H4 (cell line): Measurements from ENCODE around the gene PDE6A. TPM values are rescaled to one million over a fixed set of nuclear protein-coding genes. Genes with fewer than 3 reads are reported as not detected.

ENCODE experiments used
- DNase-seq: peaks from one replicate; pipeline ENCODE4 v3.0.0-alpha.2; 2015; ENCODE audit warnings: low spot score
- total RNA-seq: library from RNA; depleted of rRNA; stranded (reverse); fragments of >200 nt; shearing (Covaris generic); gene quantifications from 2 replicates; pipeline ENCODE4 v1.2.3, GENCODE V29; 2014; rRNA removed

The PDE6A gene
- 0.02 TPM in 1 of 2 replicates, not detected in the other for total RNA-seq

DNA sequence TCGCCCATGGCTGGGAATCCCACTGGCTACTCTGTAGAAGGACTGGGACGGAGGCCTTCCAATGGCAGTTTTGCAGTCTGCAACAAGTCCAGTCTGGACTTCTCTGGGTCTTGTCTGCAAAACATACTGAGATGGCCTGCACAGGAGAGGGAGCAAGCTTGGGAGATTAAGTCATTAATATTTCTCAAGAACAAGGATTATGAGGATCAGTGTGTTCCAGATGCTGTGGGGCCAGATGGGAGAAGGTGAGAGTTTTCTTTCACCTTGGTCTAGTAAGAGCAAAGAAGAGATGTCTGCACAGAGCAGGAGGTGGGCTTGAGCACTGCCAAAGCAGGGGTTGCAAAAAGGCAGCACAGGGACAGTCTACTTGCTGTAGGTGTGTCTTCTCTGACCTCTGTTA, at the start of gene PDE6A:
Gene PDE6A, minus strand, starts transcription at position 128 of the 400 bp plus-strand sequence. Its CDS starts 120 bp downstream, at position 8.
- no peak for DNase-seq

DNA sequence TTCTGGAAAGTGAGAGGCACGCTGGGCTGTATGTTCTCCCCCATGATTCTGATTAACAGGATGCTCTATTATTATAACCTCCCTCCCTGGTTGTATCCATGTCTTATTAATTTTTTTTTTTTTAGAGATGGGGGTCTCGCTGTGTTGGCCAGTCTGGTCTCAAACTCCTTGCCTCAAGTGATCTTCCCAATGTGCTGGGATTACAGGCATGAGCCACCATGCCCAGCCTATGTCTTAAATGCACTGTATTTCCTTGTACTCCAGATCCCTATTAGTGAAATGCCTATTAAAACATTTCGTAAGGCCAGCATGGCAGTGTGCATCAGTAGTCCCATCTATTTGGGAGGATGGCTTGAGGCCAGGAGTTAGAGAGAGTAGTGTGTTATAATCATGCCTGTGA, 48.9 kb upstream of the PDE6A start:
- DNase-seq = no peak

DNA sequence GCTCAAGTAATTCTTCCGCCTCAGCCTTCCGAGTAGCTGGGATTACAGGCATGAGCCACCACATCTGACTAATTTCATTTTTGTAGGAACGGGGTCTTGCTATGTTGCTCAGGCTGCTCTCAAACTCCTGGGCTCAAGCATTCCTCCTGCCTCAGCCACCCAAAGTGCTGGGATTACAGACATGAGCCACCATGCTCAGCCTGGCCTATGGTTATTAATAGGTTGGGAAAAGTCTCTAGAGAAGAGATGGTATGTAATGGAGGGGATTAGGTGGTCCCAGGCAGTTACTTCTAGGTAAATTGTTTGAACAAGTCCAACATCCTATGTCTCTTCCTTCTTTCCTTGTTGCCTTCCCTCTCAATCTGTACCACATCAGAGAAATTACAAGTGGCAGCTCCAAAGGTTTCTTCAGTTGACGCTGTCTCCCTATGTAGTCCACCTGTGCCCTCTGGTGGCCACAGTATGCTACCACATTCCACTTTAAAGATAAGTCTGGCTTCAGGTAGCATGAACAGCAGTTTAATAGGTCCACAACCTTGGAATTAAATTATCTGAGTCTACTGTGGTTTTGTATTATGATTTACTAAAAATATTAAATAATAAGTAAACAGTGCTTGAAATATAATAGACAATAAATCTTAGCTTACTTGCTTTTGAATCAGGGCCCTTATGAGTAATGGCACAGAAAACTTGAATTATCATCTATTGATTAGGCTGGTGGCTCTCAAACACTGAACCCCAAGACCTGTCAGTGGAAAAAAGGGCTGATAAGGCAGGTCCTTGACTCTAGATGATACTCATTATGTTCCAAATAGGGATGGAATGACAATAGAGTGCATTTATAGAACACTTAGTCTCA, 46.2 kb upstream of the PDE6A start:
- DNase-seq = peak; percentile 72

DNA sequence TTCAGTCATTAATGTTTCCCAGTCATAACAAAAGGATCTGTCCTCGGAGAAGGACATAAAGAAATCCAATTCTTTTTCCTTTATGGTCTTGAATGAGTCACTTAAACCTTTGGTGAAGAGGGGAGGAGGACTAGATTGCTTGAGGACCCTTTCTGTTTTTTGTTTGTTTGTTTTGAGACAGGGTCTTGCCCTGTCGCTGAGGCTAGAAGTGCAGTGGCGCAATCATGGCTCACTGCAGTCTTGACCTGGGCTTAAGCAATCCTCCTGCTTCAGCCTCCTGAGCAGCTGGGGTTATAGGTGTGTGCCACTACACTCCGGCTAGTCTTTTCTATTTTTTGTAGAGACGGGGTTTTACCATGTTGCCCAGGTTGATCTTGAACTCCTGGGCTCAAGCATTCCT, 43.5 kb upstream of the PDE6A start:
- DNase-seq = no peak

DNA sequence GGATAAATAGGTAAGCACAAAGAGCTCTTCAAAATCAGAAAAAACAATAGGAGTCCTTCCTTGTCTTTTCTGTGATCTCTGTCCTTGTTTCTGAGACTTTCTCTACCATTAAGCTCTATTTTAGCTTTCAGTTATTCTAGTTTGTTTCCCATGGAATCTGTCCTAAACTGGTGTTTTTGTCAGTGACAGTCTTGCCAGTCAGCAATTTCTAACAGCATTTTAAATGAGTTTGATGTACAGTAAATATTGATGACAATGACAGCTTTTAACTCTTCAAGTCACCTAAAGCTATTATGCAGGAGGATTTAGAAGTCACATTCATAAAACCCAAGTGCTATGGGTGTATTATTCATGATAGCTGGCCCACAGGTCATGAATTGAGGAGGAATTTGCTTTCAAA, 37.9 kb upstream of the PDE6A start:
- no peak for DNase-seq

DNA sequence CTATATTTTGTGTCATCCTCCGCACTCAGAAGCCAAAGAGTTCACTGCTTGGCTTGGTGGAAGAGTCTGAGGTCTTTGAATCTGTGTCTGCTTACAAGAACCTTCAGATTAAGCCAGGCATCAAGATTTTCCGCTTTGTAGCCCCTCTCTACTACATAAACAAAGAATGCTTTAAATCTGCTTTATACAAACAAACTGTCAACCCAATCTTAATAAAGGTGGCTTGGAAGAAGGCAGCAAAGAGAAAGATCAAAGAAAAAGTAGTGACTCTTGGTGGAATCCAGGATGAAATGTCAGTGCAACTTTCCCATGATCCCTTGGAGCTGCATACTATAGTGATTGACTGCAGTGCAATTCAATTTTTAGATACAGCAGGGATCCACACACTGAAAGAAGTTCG, 36.6 kb upstream of the PDE6A start:
- no peak for DNase-seq

DNA sequence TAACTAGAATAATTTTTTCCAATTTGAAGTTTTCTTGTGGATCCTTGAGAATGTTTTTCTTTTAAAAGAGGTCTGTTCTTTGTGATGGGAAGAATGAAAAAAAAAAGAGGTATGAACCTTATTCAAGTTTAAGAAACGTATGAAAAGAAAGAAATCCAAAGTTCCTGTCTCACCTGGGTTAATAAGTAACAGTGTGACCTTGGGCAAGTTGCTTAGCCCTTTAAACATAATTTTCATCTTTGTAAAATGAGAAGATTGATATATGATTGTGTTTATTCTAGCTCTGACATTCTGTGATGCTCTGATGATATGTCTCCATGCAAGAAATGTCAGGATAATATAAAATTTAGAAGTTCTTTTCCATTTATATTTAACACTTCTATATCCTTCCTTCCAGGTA, 35.3 kb upstream of the PDE6A start:
- DNase-seq = no peak

DNA sequence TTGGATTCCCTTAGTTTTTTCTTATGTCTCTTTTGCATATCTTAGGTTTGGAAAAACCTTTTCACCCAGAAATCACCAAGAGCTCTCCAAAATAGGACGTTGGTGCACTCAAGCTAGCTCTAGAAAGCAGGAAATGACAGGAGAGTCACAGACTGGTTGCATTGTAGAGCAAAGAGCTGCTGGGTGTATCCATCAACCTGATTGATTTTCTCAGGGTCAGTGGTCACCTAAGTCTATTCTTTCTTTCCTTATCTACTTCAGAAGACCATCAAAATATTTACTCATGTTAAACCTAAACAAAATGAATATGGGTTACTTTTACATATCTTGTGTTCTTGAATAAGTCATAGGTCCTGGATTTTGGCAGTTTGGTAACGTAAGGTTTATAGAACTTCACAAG, 30.8 kb upstream of the PDE6A start:
- DNase-seq = no peak

DNA sequence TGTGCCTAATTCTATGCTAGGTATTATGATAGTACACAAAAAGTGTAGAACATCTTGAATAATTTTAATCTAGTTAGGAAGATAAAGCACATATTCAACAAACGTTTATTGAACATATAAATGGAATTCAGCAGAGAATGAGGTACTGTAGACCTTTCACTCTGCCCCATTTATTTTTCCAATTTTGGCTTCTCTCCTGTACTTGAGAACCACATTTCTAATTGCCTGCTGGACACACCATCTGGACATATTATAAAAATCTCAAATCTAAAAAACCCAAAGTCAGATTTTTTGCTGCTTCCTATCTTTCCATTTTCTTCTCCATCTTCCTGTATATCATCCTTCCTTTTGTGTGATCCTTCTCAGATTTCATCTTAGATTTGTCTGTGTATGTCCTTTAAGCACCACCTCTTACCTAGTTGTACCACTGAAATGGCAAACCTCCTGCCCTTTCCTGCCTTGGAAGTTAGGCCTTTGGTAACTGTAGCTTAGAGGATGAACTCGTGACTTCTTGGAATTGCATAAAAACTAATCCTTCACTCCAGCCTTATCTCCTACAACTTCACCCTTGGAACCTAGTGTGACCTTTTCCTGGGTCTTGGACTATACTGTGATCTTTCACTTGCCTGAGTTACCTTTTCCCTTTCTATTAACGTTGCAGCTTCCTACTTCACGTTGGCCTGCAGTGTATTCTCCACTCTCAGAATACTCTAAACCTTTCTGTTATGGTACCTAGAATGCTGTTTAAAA, 24.8 kb upstream of the PDE6A start:
- DNase-seq = no peak

DNA sequence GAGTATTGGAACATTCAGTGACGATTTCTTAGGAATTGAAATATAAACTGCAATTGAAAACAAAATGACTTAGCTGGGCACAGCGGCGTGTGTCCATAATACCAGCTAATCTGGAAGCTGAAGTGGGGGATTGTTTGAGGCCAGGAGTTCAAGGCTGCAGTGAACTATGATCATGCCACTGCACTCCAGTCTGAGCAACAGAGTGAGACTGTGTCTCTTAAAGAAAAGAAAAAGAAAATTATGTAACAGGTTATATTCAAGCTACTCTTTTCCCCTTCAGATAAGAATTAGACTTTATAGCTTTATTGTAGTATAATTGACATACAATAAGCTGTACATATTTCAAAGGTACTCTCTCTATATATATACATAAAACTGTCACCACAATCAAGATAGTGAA, 22.4 kb upstream of the PDE6A start:
- no peak for DNase-seq

DNA sequence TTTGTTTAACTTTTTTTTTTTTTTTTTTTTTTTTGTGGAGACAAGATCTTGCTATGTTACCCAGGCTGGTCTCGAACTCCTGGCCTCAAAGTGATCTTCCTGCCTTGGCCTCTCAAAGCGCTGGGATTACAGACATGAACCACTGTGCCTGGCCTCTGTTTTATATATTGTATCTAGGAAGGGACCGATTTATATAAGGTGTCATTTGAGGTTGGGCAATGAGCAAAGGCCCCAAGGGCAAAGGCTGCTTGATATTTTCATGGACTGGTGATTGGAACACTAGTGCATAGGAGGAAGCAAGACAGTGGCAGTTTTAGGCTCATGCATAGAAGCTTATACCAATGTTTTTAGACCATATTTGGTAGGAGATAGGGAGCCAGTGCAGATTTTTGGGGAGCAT, 19.1 kb upstream of the PDE6A start:
- no peak for DNase-seq

DNA sequence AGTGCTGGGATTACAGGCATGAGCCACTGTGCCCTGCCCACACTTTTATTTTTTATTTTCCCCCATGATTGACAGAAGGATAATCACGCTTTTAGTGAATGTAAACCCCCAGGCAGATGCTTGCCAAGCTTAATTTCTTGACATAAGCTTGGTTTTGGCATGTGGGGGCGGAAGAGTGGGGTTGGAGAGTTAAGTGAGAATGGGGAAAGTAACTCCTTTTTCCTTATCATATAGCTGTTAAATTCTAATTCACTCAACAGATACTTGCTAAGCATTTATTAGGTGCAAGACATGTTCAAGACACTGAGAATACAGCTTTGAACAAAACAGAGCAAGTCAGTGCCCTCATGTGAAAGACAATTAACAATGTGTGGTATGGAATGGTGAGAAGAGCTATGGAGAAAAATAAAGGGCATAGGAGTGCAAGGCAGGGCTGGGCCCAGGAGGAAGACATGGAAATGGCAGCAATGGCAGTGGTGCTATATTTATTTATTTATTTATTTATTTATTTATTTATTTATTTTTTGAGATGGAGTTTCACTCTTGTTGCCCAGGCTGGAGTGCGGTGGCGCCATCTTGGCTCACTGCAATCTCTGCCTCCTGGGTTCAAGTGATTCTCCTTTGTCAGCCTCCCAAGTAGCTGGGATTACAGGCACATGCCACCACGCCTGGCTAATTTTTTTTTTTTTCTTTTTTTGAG, 18.2 kb upstream of the PDE6A start:
- DNase-seq = no peak

DNA sequence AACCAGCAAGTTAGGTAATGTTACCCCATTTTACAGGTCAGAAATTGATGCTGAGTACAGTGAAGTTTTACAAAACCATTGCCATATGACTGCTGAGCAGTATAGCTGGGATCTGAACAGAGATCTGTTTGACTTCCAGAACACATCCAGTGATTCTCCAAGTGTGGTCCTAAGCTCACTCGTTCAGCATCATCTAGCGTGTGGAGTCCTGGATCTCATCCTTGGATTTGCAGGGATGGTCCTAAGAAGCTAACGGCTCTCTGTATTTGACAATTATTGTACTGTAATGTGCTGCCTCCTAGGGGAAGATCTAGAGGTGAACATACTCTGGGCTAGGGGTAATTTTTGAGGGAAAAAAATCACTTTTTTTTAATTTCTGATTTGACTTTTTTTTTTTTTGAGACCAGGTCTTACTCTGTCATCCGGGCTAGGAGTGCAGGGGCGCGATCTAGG, 17.4 kb upstream of the PDE6A start:
- DNase-seq = peak; percentile 51

DNA sequence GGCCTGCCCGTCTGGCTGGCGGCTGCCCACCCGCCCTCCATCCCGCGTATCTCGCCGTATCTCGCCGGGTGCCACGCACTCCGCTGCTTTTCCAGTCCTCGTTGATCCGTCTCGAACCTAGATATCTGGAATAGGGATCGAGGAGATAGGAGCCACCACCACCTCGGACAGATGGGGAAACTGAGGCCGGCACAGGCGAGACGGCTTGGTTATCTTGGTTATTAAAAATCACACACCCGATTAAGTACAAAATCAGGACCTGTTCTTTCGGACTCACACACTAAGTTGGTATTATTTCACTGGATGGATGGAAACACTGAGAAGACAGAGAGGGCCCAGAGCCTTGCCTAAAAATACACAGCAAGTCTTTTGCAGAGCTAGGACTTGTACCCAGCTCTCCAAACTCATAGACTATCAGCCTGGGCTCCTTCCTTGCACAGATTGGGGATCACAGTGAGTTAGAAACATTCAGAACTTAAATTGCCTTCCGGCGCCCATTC, 16.6 kb upstream of the PDE6A start:
- no peak for DNase-seq

DNA sequence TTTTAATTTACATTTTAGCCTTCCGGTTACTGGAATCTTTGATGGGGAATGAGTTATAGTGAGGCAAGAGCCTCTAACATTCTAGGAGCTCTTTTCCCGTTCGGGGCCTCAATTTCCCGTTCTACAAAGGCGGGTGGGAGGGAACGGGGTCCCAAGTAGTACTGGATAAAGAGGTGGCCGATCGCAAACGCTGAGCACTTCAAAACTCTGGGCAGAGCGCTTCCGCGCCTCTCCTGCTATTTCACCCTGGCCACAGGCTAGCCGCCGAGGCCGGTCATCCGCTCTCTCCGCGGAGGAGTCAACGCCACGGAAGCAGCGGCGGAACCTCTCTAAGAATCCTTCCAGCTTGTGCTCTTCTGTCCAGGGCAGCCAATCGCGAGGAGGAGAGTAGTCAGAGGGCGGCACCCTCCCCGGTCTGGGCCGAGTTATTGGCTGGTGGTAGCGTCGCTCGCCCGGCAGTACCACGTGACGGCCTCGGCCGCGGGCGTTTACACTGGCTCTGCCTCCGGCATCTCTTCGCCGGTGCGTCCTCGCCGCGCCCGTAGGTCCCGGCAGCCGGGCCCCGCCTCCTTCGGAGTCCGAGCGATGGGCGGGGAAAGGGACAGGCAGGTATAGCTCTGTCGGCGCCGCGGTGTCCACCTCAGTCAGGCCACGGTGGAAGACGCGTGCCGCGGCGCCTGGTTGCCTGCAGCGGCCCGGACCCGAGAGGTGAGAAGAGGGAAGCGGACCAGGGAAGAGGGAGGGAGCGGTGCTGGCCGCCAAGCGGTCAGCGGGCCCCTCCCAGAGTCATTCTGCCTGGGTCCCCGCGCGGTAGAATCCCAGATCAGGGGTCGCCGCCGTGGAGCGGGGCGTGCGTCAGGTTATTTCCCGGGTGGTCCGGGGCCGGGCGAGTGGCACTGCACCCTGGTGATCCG, 15.9 kb upstream of the PDE6A start, which contains the start of gene SLC26A2:
Gene SLC26A2, plus strand, starts transcription at position 487 of the 914 bp plus-strand sequence. CDS start 16,895 bp downstream, outside the sequence.
- peak; percentile 97 for DNase-seq

DNA sequence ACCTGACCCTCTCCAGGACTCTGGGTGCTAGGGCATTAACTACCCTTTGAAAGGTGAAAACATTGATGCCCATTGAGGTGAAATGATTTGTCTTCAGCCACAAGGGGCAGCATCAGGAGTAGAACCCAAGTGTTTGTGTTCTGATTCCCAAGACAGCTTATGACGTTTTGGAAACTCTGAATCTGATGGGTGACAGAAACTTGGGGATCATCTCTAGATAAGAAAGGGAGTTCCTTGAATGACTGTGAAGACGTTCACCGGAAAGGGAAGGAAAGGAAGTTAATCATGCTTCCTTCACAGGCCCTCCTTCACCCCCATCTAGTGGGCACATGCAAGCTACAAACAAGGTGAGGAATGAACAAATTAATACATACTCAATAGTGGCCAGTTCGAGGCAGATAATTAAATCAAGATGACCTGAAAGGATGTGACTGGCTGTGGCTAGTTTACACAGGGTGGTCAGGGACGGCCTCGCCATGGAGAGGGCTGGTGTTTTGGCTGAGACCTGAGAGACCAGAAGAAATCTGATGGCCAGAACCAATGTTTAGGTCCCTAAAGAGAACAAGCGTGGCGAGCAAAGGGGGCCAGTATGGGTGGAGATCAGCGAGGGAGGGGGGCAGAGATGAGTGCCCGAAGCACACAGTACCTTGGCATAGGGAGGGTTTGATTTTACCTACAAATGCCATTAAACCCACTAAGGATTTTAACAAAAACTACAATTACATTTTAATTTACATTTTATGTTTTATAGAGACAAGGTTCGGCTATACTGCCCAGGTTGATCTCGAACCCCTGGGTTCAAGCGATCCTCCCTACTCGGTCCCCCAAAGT, 15.0 kb upstream of the PDE6A start:
- peak; percentile 60 for DNase-seq

DNA sequence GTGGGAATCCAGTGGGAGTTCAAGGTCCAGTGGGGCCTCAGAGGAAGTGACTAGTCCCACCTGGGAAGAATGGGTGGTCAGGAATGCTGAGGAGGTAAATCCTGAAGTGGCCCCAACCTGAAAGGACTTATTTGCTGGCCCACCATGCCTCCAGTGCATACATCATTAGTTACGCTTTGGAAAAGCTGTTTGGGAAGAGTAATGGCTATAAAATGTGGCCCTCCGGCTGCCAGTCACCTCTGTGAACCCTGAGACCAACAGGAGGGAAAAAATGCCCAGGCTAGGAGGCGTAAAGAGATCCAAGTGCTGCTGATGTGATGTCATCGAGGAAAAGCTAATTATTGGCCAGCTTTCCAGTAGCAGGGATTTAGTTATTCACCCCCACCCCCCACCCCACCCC, 13.3 kb upstream of the PDE6A start:
- DNase-seq = no peak

DNA sequence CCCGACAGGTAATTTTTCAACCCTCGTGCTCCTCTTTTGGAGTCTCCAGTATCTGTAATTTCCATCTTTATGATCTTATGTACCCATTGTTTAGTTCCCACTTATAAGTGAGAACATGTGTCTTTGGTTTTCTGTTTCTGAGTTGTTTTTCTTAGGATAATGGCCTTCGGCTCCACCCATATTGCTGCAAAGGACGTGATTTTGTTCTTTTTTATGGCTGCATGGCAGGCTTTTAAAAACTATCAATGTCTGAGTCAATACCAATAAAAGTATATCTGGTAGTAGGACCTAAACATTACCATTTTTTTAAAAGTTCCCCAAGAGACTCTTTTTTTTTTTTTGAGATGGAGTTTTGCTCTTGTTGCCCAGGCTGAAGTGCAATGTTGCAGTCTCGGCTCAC, 12.1 kb upstream of the PDE6A start:
- DNase-seq = no peak

DNA sequence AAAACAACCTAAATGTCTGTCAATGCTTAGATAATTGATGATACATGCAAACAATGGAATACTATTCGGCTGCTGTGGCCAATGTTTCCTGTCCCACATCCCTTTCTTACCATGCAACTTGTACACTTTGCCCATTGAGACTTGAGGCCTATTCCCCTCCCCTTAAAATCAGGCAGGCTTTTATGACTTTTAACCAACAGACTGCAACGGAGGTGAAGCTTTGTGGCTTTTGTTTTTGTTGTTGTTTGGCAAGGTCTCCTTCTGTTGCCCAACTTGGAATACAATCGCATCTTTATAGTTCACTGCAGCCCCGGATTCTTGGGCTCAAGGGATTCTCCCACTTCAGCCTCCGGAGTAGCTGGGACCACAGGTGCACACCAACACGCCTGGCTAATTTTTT, 10.2 kb upstream of the PDE6A start:
- DNase-seq = no peak
